ENCODE data around the gene GABBR2.
"Not testable (repeated sequence)": the region's sequence is repeated elsewhere in the genome, so short reads cannot be mapped to it uniquely, and the experiment has no call there.

Gene GABBR2

GRCh38 chr9:98516205-98516896 is 192.4 kb downstream of the GABBR2 start:
- no peak for DNase-seq
- Histone ChIP-seq H3K27me3 (replicated peaks) (no peaks in the 10 kb centered on the region), H3K36me3 (replicated peaks) (no peaks in the 10 kb centered on the region), H3K27ac (no peak overlapping the region), H3K4me3 (ENCODE audit: low read depth, low read length) (no peak overlapping the region)
- TF ChIP-seq, protein P1, sequence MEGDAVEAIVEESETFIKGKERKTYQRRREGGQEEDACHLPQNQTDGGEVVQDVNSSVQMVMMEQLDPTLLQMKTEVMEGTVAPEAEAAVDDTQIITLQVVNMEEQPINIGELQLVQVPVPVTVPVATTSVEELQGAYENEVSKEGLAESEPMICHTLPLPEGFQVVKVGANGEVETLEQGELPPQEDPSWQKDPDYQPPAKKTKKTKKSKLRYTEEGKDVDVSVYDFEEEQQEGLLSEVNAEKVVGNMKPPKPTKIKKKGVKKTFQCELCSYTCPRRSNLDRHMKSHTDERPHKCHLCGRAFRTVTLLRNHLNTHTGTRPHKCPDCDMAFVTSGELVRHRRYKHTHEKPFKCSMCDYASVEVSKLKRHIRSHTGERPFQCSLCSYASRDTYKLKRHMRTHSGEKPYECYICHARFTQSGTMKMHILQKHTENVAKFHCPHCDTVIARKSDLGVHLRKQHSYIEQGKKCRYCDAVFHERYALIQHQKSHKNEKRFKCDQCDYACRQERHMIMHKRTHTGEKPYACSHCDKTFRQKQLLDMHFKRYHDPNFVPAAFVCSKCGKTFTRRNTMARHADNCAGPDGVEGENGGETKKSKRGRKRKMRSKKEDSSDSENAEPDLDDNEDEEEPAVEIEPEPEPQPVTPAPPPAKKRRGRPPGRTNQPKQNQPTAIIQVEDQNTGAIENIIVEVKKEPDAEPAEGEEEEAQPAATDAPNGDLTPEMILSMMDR (IDR thresholded peaks at IDR 0.05; ENCODE audit: low read depth, low read length, missing control alignments), result no peak
- in situ Hi-C loops (cut with HindIII; ENCODE audit: low pct_ligation_motif_present, low sequenced_read_pairs), result no loop called here

- no peak overlapping the region for H3K4me3 ChIP-seq (ENCODE audit: low read depth, low read length)
- H3K36me3 ChIP-seq (replicated peaks), result no peaks in the 10 kb centered on the region
- no peak for DNase-seq
- no peaks in the 10 kb centered on the region for H3K27me3 ChIP-seq (replicated peaks)
- H3K27ac ChIP-seq, result no peak overlapping the region
- in situ Hi-C loops (cut with HindIII; ENCODE audit: low pct_ligation_motif_present, low sequenced_read_pairs), result no loop called here
- TF ChIP-seq, protein P1 (IDR thresholded peaks at IDR 0.05; ENCODE audit: low read depth, low read length, missing control alignments), result no peak
These were observed 193.1 kb downstream of the GABBR2 start for GRCh38 chr9:98515506-98516204.

GRCh38 chr9:98514841-98515240 is 193.9 kb downstream of the GABBR2 start:
- TF ChIP-seq, protein P1 (IDR thresholded peaks at IDR 0.05; ENCODE audit: low read depth, low read length, missing control alignments), result no peak
- no peak overlapping the region for H3K27ac ChIP-seq
- in situ Hi-C loops (cut with HindIII; ENCODE audit: low pct_ligation_motif_present, low sequenced_read_pairs), result no loop called here
- no peaks in the 10 kb centered on the region for H3K36me3 ChIP-seq (replicated peaks)
- DNase-seq, result no peak
- no peak overlapping the region for H3K4me3 ChIP-seq (ENCODE audit: low read depth, low read length)
- H3K27me3 ChIP-seq (replicated peaks), result no peaks in the 10 kb centered on the region

- H3K36me3 ChIP-seq (replicated peaks); H3K27ac ChIP-seq; H3K4me3 ChIP-seq (ENCODE audit: low read depth, low read length); DNase-seq; in situ Hi-C loops (cut with HindIII; ENCODE audit: low pct_ligation_motif_present, low sequenced_read_pairs); H3K27me3 ChIP-seq (replicated peaks): not testable (repeated sequence)
These were observed 200.4 kb downstream of the GABBR2 start for GRCh38 chr9:98508217-98508919.

- Histone ChIP-seq H3K27ac (no peak overlapping the region), H3K36me3 (replicated peaks) (no peaks in the 10 kb centered on the region), H3K27me3 (replicated peaks) (no peaks in the 10 kb centered on the region), H3K4me3 (ENCODE audit: low read depth, low read length) (no peak overlapping the region)
- in situ Hi-C loops (cut with HindIII; ENCODE audit: low pct_ligation_motif_present, low sequenced_read_pairs), result no loop called here
- DNase-seq, result no peak
- TF ChIP-seq, protein P1 (IDR thresholded peaks at IDR 0.05; ENCODE audit: low read depth, low read length, missing control alignments), result no peak
These were observed 202.2 kb downstream of the GABBR2 start for GRCh38 chr9:98506422-98507054.

All from brain microvascular endothelial cell (primary cell).